Measurements from ENCODE around the gene GEMIN4.
"Not testable (repeated sequence)": the region's sequence is repeated elsewhere in the genome, so short reads cannot be mapped to it uniquely, and the experiment has no call there.

Gene GEMIN4

GRCh38 chr17:752620-753219 is 656 bp upstream of the GEMIN4 start:
- ATAC-seq, result peak; percentile 21
- Mint-ChIP-seq H3K27ac (peak overlapping the region; percentile 97), H3K9me3 (peaks cover 7 to 10% of the 10 kb centered on the region in 2 donors), H3K4me3 (peak overlapping the region; percentile 93 to 99), H3K4me1 (peaks cover 42% of the 10 kb centered on the region), H3K27me3 (no peaks in the 10 kb centered on the region)
- DNase-seq, result peak in 1 of 2 donors; percentile 45

GRCh38 chr17:751269-752001 is 629 bp downstream of the GEMIN4 start:
- ATAC-seq (peak; percentile 67), DNase-seq (peak; percentile 65 to 68)
- Mint-ChIP-seq H3K27ac (peak overlapping the region; percentile 97 to 99), H3K4me3 (peak overlapping the region; percentile 93 to 99), H3K4me1 (peaks cover 50% of the 10 kb centered on the region), H3K9me3 (peaks cover 7 to 10% of the 10 kb centered on the region in 2 donors), H3K27me3 (no peaks in the 10 kb centered on the region)

DNA sequence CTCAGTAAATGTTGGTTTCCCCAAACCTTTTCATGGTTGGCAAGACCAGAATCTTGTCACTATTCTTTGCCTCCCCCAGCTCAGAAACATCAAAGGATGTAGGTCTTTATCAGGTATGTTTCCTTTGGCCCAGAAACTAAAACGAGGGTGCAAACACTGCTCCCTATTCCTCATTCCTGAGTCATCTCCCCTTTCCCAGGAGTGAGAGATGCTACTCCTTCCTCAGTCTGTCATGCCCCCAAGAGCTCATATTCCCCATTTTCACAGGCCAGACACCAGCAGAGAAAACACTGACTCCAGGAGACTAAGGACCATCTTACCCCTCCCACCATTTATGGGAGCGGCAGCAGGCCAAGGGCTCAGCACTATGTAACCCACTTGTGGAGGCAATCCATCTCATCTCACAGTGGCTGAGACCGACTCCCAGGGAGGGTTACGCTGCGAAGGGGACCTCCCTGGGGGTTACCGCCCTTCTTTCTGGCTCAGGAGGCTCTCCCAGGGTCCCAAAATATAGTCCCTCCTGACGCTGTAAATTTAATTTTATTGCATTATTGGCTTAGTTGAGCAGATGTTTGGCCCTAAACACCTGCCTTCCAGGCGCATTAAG is 1.5 kb downstream of the GEMIN4 start:
- ATAC-seq (no peak), DNase-seq (no peak)
- peaks cover 52% of the 10 kb centered on the region for H3K4me1 Mint-ChIP-seq
- no peaks in the 10 kb centered on the region for H3K27me3 Mint-ChIP-seq
- H3K4me3 Mint-ChIP-seq, result peak overlapping the region; percentile 93 to 99
- H3K9me3 Mint-ChIP-seq, result peaks cover 7 to 10% of the 10 kb centered on the region in 2 donors
- H3K27ac Mint-ChIP-seq, result peak overlapping the region; percentile 97 to 99

DNA sequence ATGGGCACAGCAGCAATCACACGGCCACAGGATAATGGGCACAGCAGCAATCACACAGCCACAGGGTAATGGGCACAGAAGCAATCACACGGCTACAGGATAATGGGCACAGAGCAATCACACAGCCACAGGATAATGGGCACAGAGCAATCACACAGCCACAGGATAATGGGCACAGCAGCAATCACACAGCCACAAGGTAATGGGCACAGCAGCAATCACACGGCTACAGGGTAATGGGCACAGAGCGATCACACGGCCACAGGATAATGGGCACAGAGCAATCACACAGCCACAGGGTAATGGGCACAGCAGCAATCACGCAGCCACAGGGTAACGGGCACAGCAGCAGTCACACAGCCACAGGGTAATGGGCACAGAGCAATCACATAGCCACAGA is 2.7 kb downstream of the GEMIN4 start:
- H3K9me3 Mint-ChIP-seq, H3K27me3 Mint-ChIP-seq, ATAC-seq, DNase-seq: not testable (repeated sequence)
- H3K4me1 Mint-ChIP-seq, result peaks cover 62% of the 10 kb centered on the region
- H3K4me3 Mint-ChIP-seq, result peak overlapping the region; percentile 20 to 93
- peak overlapping the region in 1 of 2 donors; percentile 59 for H3K27ac Mint-ChIP-seq

DNA sequence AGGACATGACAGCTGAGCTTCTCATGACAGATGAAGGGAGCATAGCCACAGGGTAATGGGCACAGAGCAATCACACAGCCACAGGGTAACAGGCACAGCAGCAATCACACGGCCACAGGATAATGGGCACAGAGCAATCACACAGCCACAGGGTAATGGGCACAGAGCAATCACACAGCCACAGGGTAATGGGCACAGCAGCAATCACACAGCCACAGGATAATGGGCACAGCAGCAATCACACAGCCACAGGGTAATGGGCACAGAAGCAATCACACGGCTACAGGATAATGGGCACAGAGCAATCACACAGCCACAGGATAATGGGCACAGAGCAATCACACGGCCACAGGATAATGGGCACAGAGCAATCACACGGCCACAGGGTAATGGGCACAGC is 3.5 kb downstream of the GEMIN4 start:
- not testable (repeated sequence) for H3K9me3 Mint-ChIP-seq, ATAC-seq, H3K27me3 Mint-ChIP-seq, DNase-seq
- peak overlapping the region in 1 of 2 donors; percentile 1 for H3K27ac Mint-ChIP-seq
- H3K4me3 Mint-ChIP-seq, result peak overlapping the region in 1 of 2 donors; percentile 3
- H3K4me1 Mint-ChIP-seq, result peaks cover 62% of the 10 kb centered on the region

GRCh38 chr17:746783-747629 is 5.1 kb downstream of the GEMIN4 start:
- ATAC-seq (no peak), DNase-seq (no peak)
- H3K27me3 Mint-ChIP-seq, result no peaks in the 10 kb centered on the region
- H3K27ac Mint-ChIP-seq, result peak overlapping the region; percentile 38 to 40
- H3K9me3 Mint-ChIP-seq, result peaks cover 7 to 10% of the 10 kb centered on the region in 2 donors
- H3K4me3 Mint-ChIP-seq, result no peak overlapping the region
- peaks cover 60% of the 10 kb centered on the region for H3K4me1 Mint-ChIP-seq

GRCh38 chr17:746181-746580 is 5.9 kb downstream of the GEMIN4 start:
- Mint-ChIP-seq H3K27ac (no peak overlapping the region), H3K9me3 (peaks cover 7 to 10% of the 10 kb centered on the region in 2 donors), H3K4me3 (no peak overlapping the region), H3K4me1 (peaks cover 58% of the 10 kb centered on the region), H3K27me3 (no peaks in the 10 kb centered on the region)
- DNase-seq, result no peak
- ATAC-seq, result no peak

GRCh38 chr17:745406-745805 is 6.7 kb downstream of the GEMIN4 start:
- no peak overlapping the region for H3K27ac Mint-ChIP-seq
- H3K4me3 Mint-ChIP-seq, result no peak overlapping the region
- ATAC-seq (no peak), DNase-seq (no peak)
- no peaks in the 10 kb centered on the region for H3K27me3 Mint-ChIP-seq
- peaks cover 58% of the 10 kb centered on the region for H3K4me1 Mint-ChIP-seq
- peaks cover 7 to 10% of the 10 kb centered on the region in 2 donors for H3K9me3 Mint-ChIP-seq

DNA sequence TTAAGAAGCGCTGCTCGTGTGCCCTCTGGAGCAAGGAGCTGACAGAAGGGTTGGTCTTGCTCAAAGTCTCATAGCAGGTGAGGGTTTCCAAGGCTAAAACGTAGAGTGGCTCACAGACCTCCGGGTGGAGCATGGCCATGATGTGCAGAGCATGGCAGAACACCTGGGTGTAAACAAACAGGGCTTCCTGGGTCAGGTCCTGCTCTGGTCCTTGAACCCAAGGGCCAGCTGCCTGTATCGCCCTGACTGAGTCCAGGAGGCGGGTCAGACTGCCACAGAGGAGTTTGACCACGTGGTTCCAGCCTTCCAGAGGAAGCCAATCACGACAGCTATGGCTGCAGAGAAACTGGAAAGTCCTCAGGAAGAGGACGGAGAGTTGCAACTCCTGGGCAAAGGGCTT is 7.1 kb downstream of the GEMIN4 start:
- Mint-ChIP-seq H3K9me3 (peaks cover 7 to 10% of the 10 kb centered on the region in 2 donors), H3K27me3 (no peaks in the 10 kb centered on the region), H3K27ac (no peak overlapping the region), H3K4me1 (peaks cover 58% of the 10 kb centered on the region), H3K4me3 (no peak overlapping the region)
- no peak for ATAC-seq
- no peak for DNase-seq

- Mint-ChIP-seq H3K4me3 (no peak overlapping the region), H3K27ac (no peak overlapping the region), H3K4me1 (peaks cover 57% of the 10 kb centered on the region), H3K9me3 (peaks cover 0 to 3% of the 10 kb centered on the region in 2 donors), H3K27me3 (no peaks in the 10 kb centered on the region)
- ATAC-seq (no peak), DNase-seq (no peak)
Measured at GRCh38 chr17:743139-743538, 8.9 kb downstream of the GEMIN4 start.

GRCh38 chr17:742147-742793 is 9.8 kb downstream of the GEMIN4 start:
- Mint-ChIP-seq H3K4me1 (peaks cover 53% of the 10 kb centered on the region), H3K9me3 (no peaks in the 10 kb centered on the region), H3K27me3 (no peaks in the 10 kb centered on the region), H3K27ac (no peak overlapping the region), H3K4me3 (no peak overlapping the region)
- DNase-seq (no peak), ATAC-seq (no peak)

GRCh38 chr17:740240-741017 is 11.6 kb downstream of the GEMIN4 start:
- ATAC-seq (peak; percentile 88), DNase-seq (peak in 1 of 2 donors; percentile 54)
- Mint-ChIP-seq H3K4me3 (peak overlapping the region; percentile 6 to 33), H3K4me1 (peaks cover 44% of the 10 kb centered on the region), H3K27ac (no peak overlapping the region), H3K27me3 (no peaks in the 10 kb centered on the region), H3K9me3 (no peaks in the 10 kb centered on the region)

GRCh38 chr17:737561-738113 is 14.4 kb downstream of the GEMIN4 start:
- H3K27ac Mint-ChIP-seq, result no peak overlapping the region
- H3K9me3 Mint-ChIP-seq, result no peaks in the 10 kb centered on the region
- peaks cover 51% of the 10 kb centered on the region for H3K4me1 Mint-ChIP-seq
- DNase-seq (no peak), ATAC-seq (no peak)
- H3K27me3 Mint-ChIP-seq, result no peaks in the 10 kb centered on the region
- no peak overlapping the region for H3K4me3 Mint-ChIP-seq

GRCh38 chr17:733743-734142 is 18.3 kb downstream of the GEMIN4 start:
- ATAC-seq, result no peak
- Mint-ChIP-seq H3K27ac (peak overlapping the region in 1 of 2 donors; percentile 37), H3K27me3 (no peaks in the 10 kb centered on the region), H3K9me3 (no peaks in the 10 kb centered on the region), H3K4me3 (peak overlapping the region; percentile 92 to 98), H3K4me1 (peaks cover 38% of the 10 kb centered on the region)
- DNase-seq, result no peak

Data from stimulated activated naive CD8-positive, alpha-beta T cell treated with anti-CD3 and anti-CD28 coated beads, Interleukin-15, amount 100 ng/mL, for 72 hours (primary cell).